ENCODE data around the gene SEMA3G.

Gene SEMA3G

GRCh38 chr3:52481819-52482521 lies 37.1 kb upstream of the SEMA3G start:
- no peak for TF ChIP-seq REST (IDR thresholded peaks at IDR 0.05; ENCODE audit: insufficient replicate concordance, low read depth)
- TF ChIP-seq GABPA (IDR thresholded peaks at IDR 0.05; ENCODE audit: low read depth) = no peak
- TF ChIP-seq SPI1 (IDR thresholded peaks at IDR 0.05; ENCODE audit: borderline replicate concordance, low read depth) = no peak
- no peak for TF ChIP-seq CTCF (IDR thresholded peaks at IDR 0.05; ENCODE audit: insufficient read depth, low read length)
- no peak for TF ChIP-seq POLR2AphosphoS5 (IDR thresholded peaks at IDR 0.05; ENCODE audit: low read depth)
- no peak for DNase-seq (ENCODE audit: low read depth in 1 of 2, low spot score in 1 of 2)
- Histone ChIP-seq H3K27me3 (ENCODE audit: insufficient read depth, poor library complexity, severe bottlenecking) (no peaks in the 10 kb centered on the region), H3K4me3 (replicated peaks; ENCODE audit: insufficient read depth, low read length) (no peak overlapping the region), H3K27ac (replicated peaks) (no peak overlapping the region)

- H3K27ac ChIP-seq (replicated peaks) = no peak overlapping the region
- TF ChIP-seq POLR2AphosphoS5 (IDR thresholded peaks at IDR 0.05; ENCODE audit: low read depth) (no peak), CTCF (IDR thresholded peaks at IDR 0.05; ENCODE audit: insufficient read depth, low read length) (no peak), REST (IDR thresholded peaks at IDR 0.05; ENCODE audit: insufficient replicate concordance, low read depth) (no peak)
- no peak overlapping the region for H3K4me3 ChIP-seq (replicated peaks; ENCODE audit: insufficient read depth, low read length)
- H3K27me3 ChIP-seq (ENCODE audit: insufficient read depth, poor library complexity, severe bottlenecking) = no peaks in the 10 kb centered on the region
- no peak for DNase-seq (ENCODE audit: low read depth in 1 of 2, low spot score in 1 of 2)
These were observed 36.1 kb upstream of the SEMA3G start for GRCh38 chr3:52480768-52481715.

- Histone ChIP-seq H3K27me3 (ENCODE audit: insufficient read depth, poor library complexity, severe bottlenecking) (no peaks in the 10 kb centered on the region), H3K27ac (replicated peaks) (no peak overlapping the region), H3K4me3 (replicated peaks; ENCODE audit: insufficient read depth, low read length) (no peak overlapping the region)
- TF ChIP-seq POLR2AphosphoS5 (IDR thresholded peaks at IDR 0.05; ENCODE audit: low read depth) (no peak), SPI1 (IDR thresholded peaks at IDR 0.05; ENCODE audit: borderline replicate concordance, low read depth) (no peak), GABPA (IDR thresholded peaks at IDR 0.05; ENCODE audit: low read depth) (no peak), REST (IDR thresholded peaks at IDR 0.05; ENCODE audit: insufficient replicate concordance, low read depth) (no peak), CTCF (IDR thresholded peaks at IDR 0.05; ENCODE audit: insufficient read depth, low read length) (no peak)
- DNase-seq (ENCODE audit: low read depth in 1 of 2, low spot score in 1 of 2) = no peak
These were observed 35.1 kb upstream of the SEMA3G start for GRCh38 chr3:52479877-52480575.

Measured in HL-60 (cell line).